ENCODE data around the gene ALKBH8.

GRCh38 chr11:107592813-107593212 lies 27.3 kb upstream of the ALKBH8 start:
- TF ChIP-seq, protein P1, sequence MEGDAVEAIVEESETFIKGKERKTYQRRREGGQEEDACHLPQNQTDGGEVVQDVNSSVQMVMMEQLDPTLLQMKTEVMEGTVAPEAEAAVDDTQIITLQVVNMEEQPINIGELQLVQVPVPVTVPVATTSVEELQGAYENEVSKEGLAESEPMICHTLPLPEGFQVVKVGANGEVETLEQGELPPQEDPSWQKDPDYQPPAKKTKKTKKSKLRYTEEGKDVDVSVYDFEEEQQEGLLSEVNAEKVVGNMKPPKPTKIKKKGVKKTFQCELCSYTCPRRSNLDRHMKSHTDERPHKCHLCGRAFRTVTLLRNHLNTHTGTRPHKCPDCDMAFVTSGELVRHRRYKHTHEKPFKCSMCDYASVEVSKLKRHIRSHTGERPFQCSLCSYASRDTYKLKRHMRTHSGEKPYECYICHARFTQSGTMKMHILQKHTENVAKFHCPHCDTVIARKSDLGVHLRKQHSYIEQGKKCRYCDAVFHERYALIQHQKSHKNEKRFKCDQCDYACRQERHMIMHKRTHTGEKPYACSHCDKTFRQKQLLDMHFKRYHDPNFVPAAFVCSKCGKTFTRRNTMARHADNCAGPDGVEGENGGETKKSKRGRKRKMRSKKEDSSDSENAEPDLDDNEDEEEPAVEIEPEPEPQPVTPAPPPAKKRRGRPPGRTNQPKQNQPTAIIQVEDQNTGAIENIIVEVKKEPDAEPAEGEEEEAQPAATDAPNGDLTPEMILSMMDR (IDR thresholded peaks at IDR 0.05): no peak
- no peak for TF ChIP-seq POLR2A (IDR thresholded peaks at IDR 0.05)
